HG03442 (cell line): ENCODE data around the gene MADCAM1.

Experiments used
- ATAC-seq: cut with Tn5 transposase; IDR thresholded peaks from one replicate; pipeline ENCODE4 v1.9.1; 2021; ENCODE audit warnings: mild to moderate bottlenecking, moderate library complexity; ENCODE audit not compliant: unreplicated experiment

The MADCAM1 gene

GRCh38 chr19:547836-548720 lies 51.8 kb downstream of the MADCAM1 start:
- ATAC-seq = no peak

- ATAC-seq = no peak
These were observed 52.9 kb downstream of the MADCAM1 start for GRCh38 chr19:548886-549830.

DNA sequence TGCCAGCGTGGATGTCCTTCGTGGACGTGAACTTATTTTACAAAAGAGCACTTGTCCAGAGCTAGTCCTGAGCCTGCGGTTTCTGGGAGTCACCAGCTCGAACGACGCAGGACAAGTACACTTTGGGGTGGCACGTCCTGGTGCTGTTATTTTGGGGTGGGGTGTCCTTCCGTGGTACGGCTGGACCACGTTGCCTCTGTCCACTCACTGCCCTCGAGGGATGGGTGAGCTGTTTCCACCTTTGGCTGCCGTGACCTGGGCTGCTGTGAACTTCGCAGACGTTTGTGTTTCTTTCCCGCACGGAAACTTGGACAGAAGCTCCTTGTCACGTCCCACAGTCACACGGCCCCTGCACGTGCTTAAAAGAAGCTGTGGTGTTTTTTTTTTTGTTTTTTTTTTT lies 58.5 kb downstream of the MADCAM1 start:
- no peak for ATAC-seq
